NOMO-1 treated with DMSO at 0.1 percent for 48 hours (cell line): ENCODE data around the gene IRAK3.
A peak's percentile ranks its signal among the peaks of the same experiment; 100 is the strongest.
"Not testable (repeated sequence)": the region's sequence is repeated elsewhere in the genome, so short reads cannot be mapped to it uniquely, and the experiment has no call there.

Experiments used
- DNase-seq: peaks from one replicate; lab custom pipeline; 2025; ENCODE audit not compliant: unreplicated experiment; lab: John Stamatoyannopoulos, UW

Gene IRAK3

GRCh38 chr12:66169221-66170170, 19.5 kb upstream of the IRAK3 start, which contains the start of gene TMBIM4:
Gene TMBIM4 (minus strand): TSS chr12:66169996. CDS start chr12:66169951, 45 bp downstream.
- peak; percentile 96 for DNase-seq

GRCh38 chr12:66170606-66171005, 18.4 kb upstream of the IRAK3 start:
- DNase-seq = no peak

- DNase-seq = not testable (repeated sequence)
Observed at GRCh38 chr12:66174391-66175325, 14.4 kb upstream of the IRAK3 start.

- DNase-seq = no peak
Observed at GRCh38 chr12:66176105-66176900, 12.7 kb upstream of the IRAK3 start.

GRCh38 chr12:66182956-66183355, 6.1 kb upstream of the IRAK3 start:
- DNase-seq = no peak

GRCh38 chr12:66184822-66185221, 4.2 kb upstream of the IRAK3 start:
- DNase-seq = not testable (repeated sequence)

GRCh38 chr12:66187036-66187435, 2.0 kb upstream of the IRAK3 start:
- DNase-seq = no peak

GRCh38 chr12:66187821-66188220, 1.2 kb upstream of the IRAK3 start:
- DNase-seq = peak; percentile 38

- DNase-seq = peak; percentile 21
Observed at GRCh38 chr12:66189486-66189843, 451 bp downstream of the IRAK3 start.

GRCh38 chr12:66189889-66190288, 875 bp downstream of the IRAK3 start:
- DNase-seq = no peak

GRCh38 chr12:66190519-66191370, 1.7 kb downstream of the IRAK3 start:
- DNase-seq = peak; percentile 85

- no peak for DNase-seq
Observed at GRCh38 chr12:66191547-66192126, 2.6 kb downstream of the IRAK3 start.

- no peak for DNase-seq
Observed at GRCh38 chr12:66194122-66194521, 5.1 kb downstream of the IRAK3 start.

GRCh38 chr12:66195242-66195641, 6.2 kb downstream of the IRAK3 start:
- DNase-seq = no peak

GRCh38 chr12:66196806-66197205, 7.8 kb downstream of the IRAK3 start:
- DNase-seq = peak; percentile 26

GRCh38 chr12:66197495-66197921, 8.5 kb downstream of the IRAK3 start:
- no peak for DNase-seq

GRCh38 chr12:66199141-66199540, 10.1 kb downstream of the IRAK3 start:
- no peak for DNase-seq

GRCh38 chr12:66199831-66200509, 11.0 kb downstream of the IRAK3 start:
- no peak for DNase-seq

GRCh38 chr12:66203820-66204219, 14.8 kb downstream of the IRAK3 start:
- DNase-seq = no peak
